T-cell (primary cell): ENCODE data around the gene GSTP1. TPM values are rescaled to one million over a fixed set of nuclear protein-coding genes. Genes with fewer than 3 reads are reported as not detected.
"Not testable (repeated sequence)": the region's sequence is repeated elsewhere in the genome, so short reads cannot be mapped to it uniquely, and the experiment has no call there.

Experiments
- ATAC-seq, 4 experiments: fragments of 200-7000 bp in 3 of 4; fragments of 150-1000 bp in 1 of 4; cut with Tn5 transposase; replicated peaks in 1 of 4; 1 replicate in 3 of 4; 2 replicates in 1 of 4; pipeline ENCODE4 v1.10.0; 2021; ENCODE audit warnings: moderate library complexity in 3 of 4, mild to moderate bottlenecking in 2 of 4, moderate number of reproducible peaks in 1 of 4
- CTCF ChIA-PET, 2 donors: fragments of 300-600 bp; sonication (Branson Sonifier 250); formaldehyde crosslinking; loops; one replicate each; lab custom pipeline; 2022; ENCODE audit warnings: antibody characterized with exemption in 2 of 2; lab: Charles Lee
- POLR2A ChIA-PET, 2 donors: fragments of 300-600 bp; sonication (Branson Sonifier 250); formaldehyde crosslinking; loops; one replicate each; lab custom pipeline; 2022; ENCODE audit warnings: antibody characterized with exemption in 2 of 2; lab: Charles Lee
- DNase-seq, 35 experiments: peaks; one replicate each; pipeline versions ENCODE4 v3.0.0 to v3.0.0-alpha.2; 2013 to 2023
- H3K27ac ChIP-seq: one replicate; pipeline ENCODE4 v1.5.1; 2013; ENCODE audit warnings: low read length
- H3K27me3 ChIP-seq, 2 experiments: replicated peaks in 1 of 2; 1 replicate in 1 of 2; 2 replicates in 1 of 2; pipeline versions ENCODE4 v1.6.1 to v1.7.0; 2013; ENCODE audit warnings: low read length in 1 of 2, mixed read lengths in 1 of 2; ENCODE audit not compliant: control insufficient read depth in 2 of 2, insufficient read depth in 2 of 2; ENCODE audit errors: extremely low read depth in 1 of 2
- H3K36me3 ChIP-seq, 2 donors: 1 replicate in 1 of 2; 2 replicates in 1 of 2; pipeline versions ENCODE4 v1.6.1 to v1.7.0; 2013; ENCODE audit warnings: low read length in 1 of 2; ENCODE audit not compliant: control insufficient read depth in 2 of 2, insufficient read depth in 1 of 2; ENCODE audit errors: extremely low read depth in 1 of 2
- H3K4me1 ChIP-seq, 2 experiments: 1 replicate in 1 of 2; 2 replicates in 1 of 2; pipeline versions ENCODE4 v1.6.1 to v1.7.0; 2013; ENCODE audit warnings: low read length in 2 of 2, mixed read lengths in 1 of 2; ENCODE audit not compliant: insufficient read depth in 2 of 2, control insufficient read depth in 1 of 2; ENCODE audit errors: extremely low read depth in 1 of 2
- H3K4me3 ChIP-seq, 2 donors: 1 replicate in 1 of 2; 2 replicates in 1 of 2; pipeline versions ENCODE4 v1.5.1 to v1.7.0; 2013; ENCODE audit warnings: mild to moderate bottlenecking in 2 of 2, low read length in 1 of 2, moderate library complexity in 1 of 2; ENCODE audit not compliant: control insufficient read depth in 1 of 2; ENCODE audit errors: extremely low read depth in 1 of 2
- H3K9me3 ChIP-seq: 2 replicates; pipeline ENCODE4 v1.7.0; 2013
- H3K27ac Mint-ChIP-seq, 2 donors: one replicate each; pipeline ENCODE4 v1.8.0; 2020 to 2021; ENCODE audit warnings: mild to moderate bottlenecking in 2 of 2, mixed read lengths in 2 of 2
- H3K27me3 Mint-ChIP-seq, 2 donors: one replicate each; pipeline ENCODE4 v1.8.0; 2021 to 2022; ENCODE audit warnings: mixed read lengths in 2 of 2
- H3K36me3 Mint-ChIP-seq: one replicate; pipeline ENCODE4 v1.8.0; 2021; ENCODE audit warnings: mixed read lengths
- H3K4me1 Mint-ChIP-seq, 3 donors: one replicate each; pipeline ENCODE4 v1.8.0; 2020 to 2022; ENCODE audit warnings: mixed read lengths in 3 of 3, mild to moderate bottlenecking in 1 of 3
- H3K4me3 Mint-ChIP-seq, 3 donors: one replicate each; pipeline ENCODE4 v1.8.0; 2020 to 2022; ENCODE audit warnings: mild to moderate bottlenecking in 3 of 3, mixed read lengths in 3 of 3, moderate library complexity in 3 of 3
- H3K9me3 Mint-ChIP-seq, 3 donors: one replicate each; pipeline ENCODE4 v1.8.0; 2020 to 2022; ENCODE audit warnings: mixed read lengths in 3 of 3
- WGBS: methylation state at CpG from one replicate; pipeline ENCODE4 v1.1.5; 2013; ENCODE audit warnings: missing lambda C conversion rate; ENCODE audit not compliant: insufficient coverage; 5-methylcytosine and 5-hydroxymethylcytosine counted together
- total RNA-seq, 35 experiments: library from RNA in 6 of 35; stranded (reverse) in 6 of 35; fragments of 120-200 nt in 1 of 35; gene quantifications; one replicate each; pipeline versions ENCODE4 v1.2.1 to v1.2.4 and lab custom pipeline; 2013 to 2026

The GSTP1 gene
- total RNA-seq, 5 donors from 2014 or later (not counting 1 experiment from before 2014, with no cell fraction given): 68.3 to 200 (median 151) TPM

DNA sequence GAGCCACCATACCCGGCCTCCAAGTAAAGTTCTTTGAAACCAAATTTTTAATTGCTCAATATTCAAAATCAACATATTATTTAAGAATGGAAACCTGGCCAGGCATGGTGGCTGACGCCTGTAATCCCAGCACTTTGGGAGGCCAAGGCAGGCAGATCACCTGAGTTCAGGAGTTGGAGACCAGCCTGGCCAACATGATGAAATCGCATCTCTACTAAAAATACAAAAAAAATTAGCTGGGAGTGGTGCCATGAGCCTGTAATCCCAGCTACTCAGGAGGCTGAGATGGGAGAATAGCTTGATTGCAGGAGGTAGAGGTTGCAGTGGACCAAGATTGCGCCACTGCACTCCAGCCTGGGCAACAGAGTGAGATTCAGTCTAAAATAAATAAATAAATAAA, 35.5 kb upstream of the GSTP1 start:
- H3K4me1 ChIP-seq, H3K9me3 ChIP-seq, DNase-seq, H3K9me3 Mint-ChIP-seq, H3K4me3 ChIP-seq, H3K27me3 Mint-ChIP-seq, POLR2A ChIA-PET, H3K4me3 Mint-ChIP-seq, ATAC-seq, H3K27ac Mint-ChIP-seq, H3K4me1 Mint-ChIP-seq, H3K27ac ChIP-seq, H3K36me3 Mint-ChIP-seq, H3K36me3 ChIP-seq, H3K27me3 ChIP-seq: not testable (repeated sequence)
- no CpG with 5 or more reads among the region's 4 CpGs for WGBS
- CTCF ChIA-PET: interaction anchor here in 1 of 2 donors (0.7 kb wide), 1 partner anchor 12 kb away, joined by 4 read pairs; no protein-coding TSS in a partner anchor

DNA sequence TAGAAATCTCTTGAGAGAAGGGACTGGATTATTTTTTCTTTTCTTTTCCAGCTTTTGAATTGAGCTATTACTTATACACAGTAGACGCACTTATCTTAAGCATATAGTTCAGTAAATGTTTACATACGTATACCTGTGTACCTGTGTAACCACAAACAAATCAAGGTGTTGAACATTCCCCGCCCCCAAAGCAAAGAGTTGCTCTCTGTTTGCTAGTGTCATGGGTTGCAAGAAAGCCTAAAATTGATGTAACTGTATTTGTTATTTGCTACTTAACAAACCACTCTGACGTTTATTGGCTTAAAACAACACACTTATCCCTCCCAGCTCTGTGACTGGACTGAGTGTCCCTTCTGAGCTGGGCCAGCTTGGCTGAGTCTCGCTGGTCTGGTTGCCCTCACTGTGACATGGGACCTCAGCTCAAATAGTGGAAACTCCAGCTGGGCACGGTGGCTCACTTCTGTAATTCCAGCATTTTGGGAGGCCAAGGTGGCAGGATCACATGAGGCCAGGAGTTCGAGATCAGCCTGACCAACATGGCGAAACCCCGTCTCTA, 35.0 kb upstream of the GSTP1 start:
- H3K27ac ChIP-seq: no peak overlapping the region

DNA sequence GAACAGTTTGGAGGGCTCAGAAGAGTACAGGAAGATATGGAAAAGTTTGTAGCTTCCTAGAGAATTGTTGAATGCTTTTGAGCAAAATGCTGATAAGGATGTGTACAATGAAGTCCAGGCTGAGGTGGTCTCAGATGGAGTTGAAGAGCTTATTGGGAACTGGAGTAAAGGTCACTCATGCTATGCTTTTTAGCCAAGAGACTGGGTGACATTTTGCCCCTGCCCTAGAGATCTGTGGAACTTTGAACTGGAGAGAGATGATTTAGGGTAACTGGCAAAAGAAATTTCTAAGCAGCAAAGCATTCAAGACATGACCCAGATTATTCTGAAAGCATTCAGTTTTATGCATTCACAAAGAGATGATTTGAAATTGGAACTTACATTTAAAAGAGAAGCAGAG, 32.5 kb upstream of the GSTP1 start:
- H3K27me3 Mint-ChIP-seq: peaks cover 0 to 3% of the 10 kb centered on the region in 2 donors
- no peak overlapping the region for H3K4me3 Mint-ChIP-seq
- H3K4me1 Mint-ChIP-seq: no peaks in the 10 kb centered on the region
- H3K27ac Mint-ChIP-seq: no peak overlapping the region
- CTCF ChIA-PET: no interaction called here
- no peak overlapping the region for H3K4me3 ChIP-seq
- ATAC-seq: no peak
- peaks cover 0 to 3% of the 10 kb centered on the region in 2 experiments for H3K27me3 ChIP-seq
- DNase-seq: no peak
- no peaks in the 10 kb centered on the region for H3K4me1 ChIP-seq
- H3K27ac ChIP-seq: no peak overlapping the region
- H3K36me3 ChIP-seq: no peaks in the 10 kb centered on the region
- H3K9me3 ChIP-seq: no peaks in the 10 kb centered on the region
- peaks cover 0 to 5% (median 0%) of the 10 kb centered on the region in 3 donors for H3K9me3 Mint-ChIP-seq
- POLR2A ChIA-PET: no interaction called here
- H3K36me3 Mint-ChIP-seq: no peaks in the 10 kb centered on the region

More for the DNA sequence above, 35.0 kb upstream of the GSTP1 start:
- H3K36me3 Mint-ChIP-seq: no peaks in the 10 kb centered on the region
- peaks cover 0 to 3% of the 10 kb centered on the region in 2 experiments for H3K27me3 ChIP-seq
- CTCF ChIA-PET: no interaction called here
- H3K4me3 Mint-ChIP-seq: no peak overlapping the region
- DNase-seq (no peak), ATAC-seq (no peak)
- H3K9me3 Mint-ChIP-seq: peaks cover 0 to 5% (median 0%) of the 10 kb centered on the region in 3 donors
- H3K9me3 ChIP-seq: no peaks in the 10 kb centered on the region
- H3K4me1 Mint-ChIP-seq: no peaks in the 10 kb centered on the region
- no peak overlapping the region for H3K4me3 ChIP-seq
- WGBS: 76% methylated on average over 6 of the region's 9 CpGs
- no peaks in the 10 kb centered on the region for H3K36me3 ChIP-seq
- peaks cover 0 to 3% of the 10 kb centered on the region in 2 donors for H3K27me3 Mint-ChIP-seq
- POLR2A ChIA-PET: no interaction called here
- H3K27ac Mint-ChIP-seq: no peak overlapping the region
- no peaks in the 10 kb centered on the region for H3K4me1 ChIP-seq

DNA sequence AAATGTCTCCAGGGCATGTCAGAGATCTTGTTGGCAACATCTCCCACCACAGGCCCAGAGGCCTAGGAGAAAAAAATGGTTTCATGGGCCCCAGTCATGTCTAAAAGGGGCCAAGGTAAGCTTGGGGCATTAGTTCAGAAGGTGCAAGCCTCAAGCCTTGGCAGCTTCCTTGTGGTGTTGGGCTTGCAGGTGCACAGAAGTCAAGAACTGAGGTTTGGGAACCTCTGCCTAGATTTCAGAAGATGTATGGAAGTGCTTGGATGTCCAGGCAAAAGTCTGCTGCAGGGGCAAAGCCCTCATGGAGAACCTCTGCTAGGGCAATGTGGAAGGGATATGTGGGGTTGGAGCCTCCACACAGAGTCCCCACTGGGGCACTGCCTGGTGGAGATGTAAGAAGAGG, 31.9 kb upstream of the GSTP1 start:
- H3K36me3 Mint-ChIP-seq, H3K9me3 ChIP-seq, H3K9me3 Mint-ChIP-seq, H3K4me3 Mint-ChIP-seq, CTCF ChIA-PET, POLR2A ChIA-PET, H3K36me3 ChIP-seq, DNase-seq, ATAC-seq, H3K4me1 ChIP-seq, H3K27me3 Mint-ChIP-seq, H3K27ac ChIP-seq, H3K27ac Mint-ChIP-seq, H3K4me1 Mint-ChIP-seq, H3K4me3 ChIP-seq, H3K27me3 ChIP-seq: not testable (repeated sequence)

DNA sequence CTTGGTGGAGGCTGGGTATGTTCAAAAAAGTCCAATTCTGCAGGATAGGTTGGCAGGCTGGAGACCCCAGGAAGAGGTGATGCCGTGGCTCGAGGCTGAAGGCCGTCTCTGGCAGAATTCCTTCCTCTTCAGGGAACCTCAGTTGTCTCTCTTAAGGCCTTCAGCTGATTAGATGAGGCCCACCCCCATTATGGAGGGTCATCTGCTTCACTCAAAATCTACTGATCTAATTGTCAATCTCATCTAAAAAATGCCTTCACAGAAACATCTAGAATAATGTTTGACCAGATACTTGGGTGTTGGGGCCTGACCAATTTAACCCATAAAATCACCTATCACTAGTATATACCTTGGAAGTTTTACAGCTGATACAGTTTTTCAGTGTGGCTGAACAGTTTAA, 27.4 kb upstream of the GSTP1 start:
- Histone ChIP-seq H3K36me3 (no peaks in the 10 kb centered on the region), H3K9me3 (no peaks in the 10 kb centered on the region), H3K4me3 (no peak overlapping the region), H3K4me1 (no peaks in the 10 kb centered on the region), H3K27ac (no peak overlapping the region), H3K27me3 (peaks cover 0 to 21% of the 10 kb centered on the region in 2 experiments)
- CTCF ChIA-PET: no interaction called here
- ATAC-seq (no peak), DNase-seq (no peak)
- Mint-ChIP-seq H3K9me3 (no peaks in the 10 kb centered on the region), H3K27me3 (peaks cover 0 to 7% of the 10 kb centered on the region in 2 donors), H3K27ac (no peak overlapping the region), H3K4me1 (no peaks in the 10 kb centered on the region), H3K4me3 (no peak overlapping the region), H3K36me3 (no peaks in the 10 kb centered on the region)
- WGBS: 37% methylated on average over 3 of the region's 3 CpGs
- POLR2A ChIA-PET: no interaction called here

DNA sequence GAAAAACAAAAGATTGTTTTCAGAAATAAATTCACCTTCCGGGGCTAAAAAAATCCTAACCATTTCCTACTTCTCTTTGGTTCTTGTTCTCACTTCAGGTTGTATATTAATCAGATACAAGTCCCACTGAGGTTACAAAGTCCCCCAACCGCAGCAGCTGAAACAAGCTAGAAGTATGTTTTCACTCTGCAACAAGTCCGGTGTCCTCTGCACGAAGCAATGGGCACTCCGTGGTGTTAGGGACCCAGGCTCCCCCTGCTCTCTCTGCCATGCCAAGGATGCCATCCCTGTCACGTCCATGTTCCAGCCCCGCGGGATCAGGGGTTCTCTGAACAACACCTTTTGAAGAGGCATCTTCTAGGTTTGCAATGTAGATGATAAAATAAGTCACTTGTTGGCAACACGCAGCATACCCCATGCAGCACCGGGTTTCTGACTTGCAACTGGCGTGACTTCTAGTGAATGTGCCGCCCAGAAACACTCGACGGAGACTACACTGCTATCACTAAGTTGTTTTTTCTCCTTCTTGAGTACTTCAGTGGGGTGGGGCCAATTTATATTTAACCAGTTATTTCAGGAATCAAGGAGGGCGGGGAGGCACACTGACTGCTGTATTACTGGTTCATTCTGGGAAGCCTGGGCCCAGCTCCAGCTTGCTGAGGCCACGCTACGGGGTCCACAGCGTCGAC, 25.4 kb upstream of the GSTP1 start:
- POLR2A ChIA-PET: no interaction called here
- no peak overlapping the region for H3K4me3 ChIP-seq

More for the DNA sequence above, 25.4 kb upstream of the GSTP1 start:
- ATAC-seq (no peak), DNase-seq (no peak)
- H3K36me3 Mint-ChIP-seq: no peaks in the 10 kb centered on the region
- H3K36me3 ChIP-seq: no peaks in the 10 kb centered on the region
- 95% methylated on average over 11 of the region's 19 CpGs for WGBS
- peaks cover 0 to 25% of the 10 kb centered on the region in 2 experiments for H3K27me3 ChIP-seq
- no peak overlapping the region for H3K4me3 Mint-ChIP-seq
- peaks cover 0 to 7% of the 10 kb centered on the region in 2 donors for H3K27me3 Mint-ChIP-seq
- H3K27ac ChIP-seq: no peak overlapping the region
- no peak overlapping the region for H3K27ac Mint-ChIP-seq
- no peaks in the 10 kb centered on the region for H3K9me3 Mint-ChIP-seq
- H3K4me1 ChIP-seq: peaks cover 0 to 4% of the 10 kb centered on the region in 2 experiments
- no peaks in the 10 kb centered on the region for H3K9me3 ChIP-seq
- CTCF ChIA-PET: no interaction called here
- peaks cover 0 to 3% (median 1%) of the 10 kb centered on the region in 3 donors for H3K4me1 Mint-ChIP-seq
